GM13976 (cell line): ENCODE measurements around the gene RNF40.

Source experiments
- DNase-seq: peaks from one replicate; pipeline ENCODE4 v3.0.0; 2012; ENCODE audit warnings: low spot score
- CTCF ChIP-seq: IDR thresholded peaks from 2 replicates; pipeline ENCODE4 v1.5.1; 2012; ENCODE audit warnings: borderline replicate concordance, mild to moderate bottlenecking; ENCODE audit not compliant: insufficient read depth; ENCODE audit errors: extremely low read depth, missing control alignments, control extremely low read depth
- in situ Hi-C: fragments of 300-500 bp; cut with MboI; formaldehyde crosslinking; loops from one replicate; pipeline ENCODE4 v1.12.0; 2022; ENCODE audit warnings: low sequenced_read_pairs, mixed read lengths, inconsistent platforms; ENCODE audit not compliant: unreplicated experiment

The RNF40 gene

GRCh38 chr16:30747331-30747730 lies 14.8 kb upstream of the RNF40 start:
- TF ChIP-seq CTCF = no peak
- in situ Hi-C loops = no loop called here
- no peak for DNase-seq

GRCh38 chr16:30747799-30748633 lies 14.1 kb upstream of the RNF40 start, which contains the start of gene PHKG2:
TSS of gene PHKG2 (plus strand) at chr16:30748425. CDS start at chr16:30748821, 396 bp downstream.
- in situ Hi-C loops = no loop called here
- peak; percentile 99 for DNase-seq
- no peak for TF ChIP-seq CTCF

GRCh38 chr16:30748634-30749445 lies 13.3 kb upstream of the RNF40 start:
- in situ Hi-C loops = no loop called here
- peak; percentile 66 for DNase-seq
- TF ChIP-seq CTCF = no peak

- in situ Hi-C loops = no loop called here
These were observed 11.9 kb upstream of the RNF40 start for GRCh38 chr16:30750201-30750600.

GRCh38 chr16:30750876-30751465 lies 11.2 kb upstream of the RNF40 start:
- no peak for TF ChIP-seq CTCF
- in situ Hi-C loops = no loop called here
- DNase-seq = no peak

More at GRCh38 chr16:30750201-30750600, 11.9 kb upstream of the RNF40 start:
- DNase-seq = no peak
- no peak for TF ChIP-seq CTCF

- in situ Hi-C loops = no loop called here
- TF ChIP-seq CTCF = no peak
- no peak for DNase-seq
These were observed 8.5 kb upstream of the RNF40 start for GRCh38 chr16:30753596-30753995.
